GM19328 (cell line): ENCODE data around the gene STK11IP.

ENCODE experiments used
- ATAC-seq: cut with Tn5 transposase; IDR thresholded peaks from one replicate; pipeline ENCODE4 v1.9.1; 2021; ENCODE audit warnings: mild to moderate bottlenecking, moderate library complexity; ENCODE audit not compliant: unreplicated experiment

Gene STK11IP

DNA sequence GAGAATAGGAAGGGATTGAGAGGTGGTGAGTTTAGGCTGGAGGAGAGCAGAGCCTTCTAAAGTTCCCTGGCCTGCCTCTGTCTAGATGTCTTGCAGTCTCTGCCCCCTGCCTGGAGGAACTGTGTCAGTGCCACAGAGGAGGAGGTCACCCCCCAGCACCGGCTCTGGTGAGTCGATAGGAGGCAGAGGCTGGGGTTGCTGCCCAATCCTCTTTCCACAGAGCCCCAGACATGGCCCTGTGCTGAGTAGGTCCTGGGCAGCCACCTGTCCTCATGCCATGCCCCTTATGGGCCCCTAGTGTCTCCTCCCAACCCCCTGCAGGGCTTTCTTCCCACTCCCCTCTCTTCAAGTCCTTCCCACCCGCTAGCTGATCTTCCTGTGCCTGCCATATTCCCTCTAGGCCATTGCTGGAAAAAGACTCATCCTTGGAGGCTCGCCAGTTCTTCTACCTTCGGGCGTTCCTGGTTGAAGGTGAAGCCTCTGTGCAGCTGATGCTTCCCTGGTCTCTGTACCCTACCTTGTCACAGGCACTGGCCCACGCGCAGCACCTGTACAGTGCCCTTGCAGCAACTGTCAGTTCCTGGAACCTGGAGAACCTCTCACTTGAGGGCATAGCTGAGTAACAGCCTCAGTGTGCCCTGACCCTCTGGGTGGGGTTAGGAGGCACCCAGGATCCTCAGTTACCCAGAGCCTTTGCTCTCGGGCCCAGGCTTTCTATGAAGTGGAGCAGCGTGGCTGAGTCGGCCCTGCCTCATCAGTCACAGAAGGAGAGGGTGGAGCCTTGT is 16.6 kb downstream of the STK11IP start:
- no peak for ATAC-seq

DNA sequence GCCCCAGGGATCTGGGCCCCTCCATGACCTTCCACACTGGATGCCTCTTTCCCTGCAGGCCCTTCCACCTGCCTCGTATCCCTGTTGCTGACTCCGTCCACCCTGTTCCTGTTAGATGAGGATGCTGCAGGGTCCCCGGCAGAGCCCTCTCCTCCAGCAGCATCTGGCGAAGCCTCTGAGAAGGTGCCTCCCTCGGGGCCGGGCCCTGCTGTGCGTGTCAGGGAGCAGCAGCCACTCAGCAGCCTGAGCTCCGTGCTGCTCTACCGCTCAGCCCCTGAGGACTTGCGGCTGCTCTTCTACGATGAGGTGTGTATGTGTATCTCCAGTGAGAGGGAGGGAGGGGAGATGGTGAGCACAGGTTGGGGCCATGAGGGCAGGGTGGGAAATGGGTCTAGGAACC is 17.4 kb downstream of the STK11IP start:
- no peak for ATAC-seq

DNA sequence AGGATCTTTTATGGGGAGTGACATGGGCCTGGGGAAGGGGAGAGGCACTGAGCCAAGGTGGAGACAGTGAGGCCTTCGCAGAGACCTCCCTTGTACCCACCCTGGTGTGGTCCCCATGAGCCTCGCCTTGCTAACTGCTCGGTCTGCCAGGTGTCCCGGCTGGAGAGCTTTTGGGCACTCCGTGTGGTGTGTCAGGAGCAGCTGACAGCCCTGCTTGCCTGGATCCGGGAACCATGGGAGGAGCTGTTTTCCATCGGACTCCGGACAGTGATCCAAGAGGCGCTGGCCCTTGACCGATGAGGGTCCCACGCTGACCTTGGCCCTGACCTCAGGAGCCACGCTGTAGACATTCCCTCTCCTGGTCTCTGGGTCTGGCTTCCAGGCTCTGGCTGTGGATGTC is 18.2 kb downstream of the STK11IP start:
- no peak for ATAC-seq

DNA sequence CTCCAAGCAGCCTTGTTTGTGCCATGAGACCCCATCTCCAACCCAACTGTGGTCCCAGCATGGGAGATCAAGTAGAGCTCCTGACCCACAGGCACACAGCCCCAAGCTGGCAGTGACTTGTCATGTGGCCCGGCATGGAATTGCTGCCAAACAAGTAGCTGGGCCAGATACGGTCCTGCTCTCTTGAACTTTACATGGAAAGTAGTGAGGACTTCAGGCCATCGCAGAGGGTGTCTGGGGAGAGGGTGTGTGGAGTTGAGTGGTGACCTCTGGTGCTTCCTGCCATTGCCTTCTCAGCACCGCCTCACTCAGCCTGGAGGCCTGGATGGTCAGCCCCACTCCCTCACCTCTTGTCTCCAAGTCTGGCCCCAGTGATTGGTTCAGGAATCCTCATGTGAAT is 18.9 kb downstream of the STK11IP start:
- no peak for ATAC-seq

DNA sequence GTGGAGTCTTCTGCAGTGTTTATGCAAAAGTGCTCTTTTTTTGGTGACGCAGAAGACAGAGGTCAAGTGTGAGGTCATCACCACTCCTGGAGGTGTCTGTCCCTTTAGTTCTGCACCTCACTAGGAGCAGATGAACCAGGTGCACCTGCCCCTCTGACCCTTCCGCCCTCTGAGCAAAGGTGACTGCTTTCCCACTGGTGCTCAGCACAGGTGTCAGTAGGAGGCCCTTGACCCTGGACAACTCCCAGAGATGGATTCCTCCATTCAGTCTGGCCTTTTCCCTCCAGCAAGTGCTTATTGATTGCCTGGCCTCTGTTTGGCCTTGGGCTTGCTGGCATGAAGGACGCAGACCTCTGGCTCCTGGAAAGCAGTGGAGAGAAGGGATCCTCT is 21.1 kb downstream of the STK11IP start:
- no peak for ATAC-seq

DNA sequence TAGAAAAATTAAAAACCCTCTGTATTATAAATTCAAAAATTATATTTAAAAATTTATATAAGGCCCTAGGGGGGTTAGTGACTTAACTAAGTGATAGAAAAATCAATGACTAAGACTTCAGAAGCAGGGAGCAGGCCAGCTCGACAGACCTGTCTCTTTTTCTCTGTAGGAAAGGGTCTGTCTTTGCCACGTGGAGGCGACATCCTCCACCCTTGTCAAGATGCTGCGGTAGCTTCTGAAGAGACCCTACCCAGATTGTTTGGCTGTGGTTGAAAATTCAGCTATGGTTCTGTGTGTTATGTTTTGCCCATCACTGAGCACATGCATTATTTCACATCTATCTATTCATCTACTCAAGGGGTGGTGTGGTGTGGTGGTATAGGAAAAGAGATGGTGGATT is 21.6 kb downstream of the STK11IP start:
- no peak for ATAC-seq

DNA sequence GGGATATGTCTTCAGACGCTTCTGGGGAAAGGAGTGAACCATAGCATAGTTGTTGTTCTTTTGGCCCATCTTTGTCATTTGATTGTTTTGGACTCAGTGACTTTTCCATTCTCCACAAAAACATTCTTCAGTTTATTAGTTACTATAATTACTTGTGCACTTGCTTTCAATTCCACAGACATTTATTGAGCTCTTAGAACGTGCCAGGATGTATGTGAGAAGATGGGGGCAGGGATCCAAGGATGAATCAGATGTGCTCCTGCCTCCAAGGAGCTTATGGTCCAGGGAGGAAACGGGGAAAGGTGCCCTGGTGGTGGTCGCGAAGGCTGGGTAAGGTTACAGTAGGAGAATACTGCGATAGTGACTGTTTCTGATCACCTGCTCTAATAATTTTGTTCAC is 22.9 kb downstream of the STK11IP start:
- ATAC-seq, result no peak

DNA sequence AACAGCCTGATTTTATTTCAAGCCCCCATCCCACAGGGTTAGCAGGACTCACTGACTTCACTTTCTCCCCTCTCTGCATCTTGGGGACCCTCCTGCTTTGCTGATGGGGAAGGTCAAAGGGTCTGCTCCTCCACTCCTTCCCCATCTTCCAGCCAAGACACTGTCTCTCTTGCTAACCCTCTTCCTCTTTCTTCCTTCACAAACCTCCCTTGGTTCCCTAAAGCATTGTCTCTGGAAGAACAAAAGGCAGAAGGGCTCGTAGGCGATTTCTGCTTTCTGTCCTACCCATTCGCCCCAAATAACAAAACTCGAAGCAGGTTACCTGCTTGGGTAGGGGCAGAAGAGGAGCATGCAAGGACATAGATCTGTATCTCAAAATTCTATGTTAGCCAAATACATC is 24.3 kb downstream of the STK11IP start:
- ATAC-seq, result no peak

DNA sequence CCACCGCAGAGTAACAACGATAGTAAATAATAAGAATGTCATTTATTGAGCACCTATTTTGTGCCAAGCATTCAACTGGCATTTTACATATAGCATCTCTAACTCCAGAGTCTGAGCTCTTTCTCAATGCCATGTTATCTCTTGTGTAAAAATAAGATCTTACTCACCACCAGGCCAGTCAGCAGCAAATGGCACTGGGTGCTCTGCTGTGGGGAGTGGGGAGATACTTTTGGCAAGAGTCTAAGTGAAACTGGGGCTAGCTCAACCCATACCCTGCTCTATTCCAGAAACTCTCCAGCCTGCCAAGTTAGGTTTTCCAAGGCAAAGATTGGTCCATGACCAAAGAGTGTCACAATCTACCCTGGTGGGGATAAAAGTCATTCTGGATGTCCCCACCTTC is 24.8 kb downstream of the STK11IP start:
- ATAC-seq, result no peak

DNA sequence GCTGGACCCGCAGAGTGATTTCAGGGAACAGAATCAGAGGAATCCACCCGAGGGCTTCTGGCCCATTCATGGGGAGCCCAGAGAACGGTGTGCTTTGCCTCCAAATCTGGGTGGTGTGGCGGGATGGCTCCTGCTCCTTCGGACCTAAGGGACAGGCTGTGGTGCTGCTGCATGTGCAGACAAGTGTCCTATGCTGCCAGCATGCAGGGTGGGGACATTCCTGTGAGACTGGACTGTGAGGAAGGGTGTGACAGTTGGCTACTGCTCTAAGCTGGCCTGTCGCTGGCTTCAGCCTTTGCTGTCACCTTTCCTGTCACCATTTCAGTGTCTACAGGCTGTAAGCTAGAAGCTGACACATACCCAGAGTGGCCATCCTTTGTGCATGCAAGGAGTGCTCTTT is 26.9 kb downstream of the STK11IP start:
- ATAC-seq, result no peak

DNA sequence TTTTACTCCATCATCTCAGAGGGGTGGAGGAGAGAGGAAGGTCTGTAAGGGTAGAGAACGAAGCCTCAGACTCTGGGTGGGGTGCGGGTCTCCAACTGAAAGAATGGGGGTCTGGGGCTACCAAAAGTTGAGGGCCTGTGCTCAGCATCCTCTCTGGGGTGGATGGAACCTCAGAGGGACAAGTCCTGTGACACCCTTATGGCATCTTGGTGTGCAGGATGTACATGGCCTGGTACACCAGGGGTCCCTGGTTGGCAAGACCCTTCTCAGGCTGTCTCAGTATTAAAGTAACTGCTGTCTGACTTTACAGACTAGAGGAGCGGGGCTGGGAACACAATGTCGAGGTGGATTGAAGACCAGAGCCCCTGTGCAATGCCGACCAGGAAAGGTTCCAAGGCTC is 27.5 kb downstream of the STK11IP start:
- no peak for ATAC-seq

DNA sequence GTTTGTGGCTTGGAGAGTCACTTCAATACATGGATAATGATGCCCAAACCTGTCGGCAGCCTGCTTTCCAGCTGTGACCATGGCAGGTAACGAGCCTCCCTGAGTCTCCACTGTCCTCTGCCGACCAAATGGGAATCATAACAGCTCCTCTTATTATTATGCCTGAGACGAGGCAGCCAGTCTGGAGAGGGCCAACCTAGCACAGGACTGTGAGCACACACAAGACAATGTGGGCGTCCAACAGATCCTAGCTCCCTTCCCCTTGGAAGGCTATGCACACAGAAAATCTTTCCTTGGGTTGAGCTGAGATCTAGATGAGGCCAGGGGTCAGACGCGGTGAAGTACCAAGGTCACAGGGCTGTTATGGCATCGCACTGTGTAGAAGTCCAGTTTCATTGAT is 28.9 kb downstream of the STK11IP start:
- ATAC-seq, result no peak

DNA sequence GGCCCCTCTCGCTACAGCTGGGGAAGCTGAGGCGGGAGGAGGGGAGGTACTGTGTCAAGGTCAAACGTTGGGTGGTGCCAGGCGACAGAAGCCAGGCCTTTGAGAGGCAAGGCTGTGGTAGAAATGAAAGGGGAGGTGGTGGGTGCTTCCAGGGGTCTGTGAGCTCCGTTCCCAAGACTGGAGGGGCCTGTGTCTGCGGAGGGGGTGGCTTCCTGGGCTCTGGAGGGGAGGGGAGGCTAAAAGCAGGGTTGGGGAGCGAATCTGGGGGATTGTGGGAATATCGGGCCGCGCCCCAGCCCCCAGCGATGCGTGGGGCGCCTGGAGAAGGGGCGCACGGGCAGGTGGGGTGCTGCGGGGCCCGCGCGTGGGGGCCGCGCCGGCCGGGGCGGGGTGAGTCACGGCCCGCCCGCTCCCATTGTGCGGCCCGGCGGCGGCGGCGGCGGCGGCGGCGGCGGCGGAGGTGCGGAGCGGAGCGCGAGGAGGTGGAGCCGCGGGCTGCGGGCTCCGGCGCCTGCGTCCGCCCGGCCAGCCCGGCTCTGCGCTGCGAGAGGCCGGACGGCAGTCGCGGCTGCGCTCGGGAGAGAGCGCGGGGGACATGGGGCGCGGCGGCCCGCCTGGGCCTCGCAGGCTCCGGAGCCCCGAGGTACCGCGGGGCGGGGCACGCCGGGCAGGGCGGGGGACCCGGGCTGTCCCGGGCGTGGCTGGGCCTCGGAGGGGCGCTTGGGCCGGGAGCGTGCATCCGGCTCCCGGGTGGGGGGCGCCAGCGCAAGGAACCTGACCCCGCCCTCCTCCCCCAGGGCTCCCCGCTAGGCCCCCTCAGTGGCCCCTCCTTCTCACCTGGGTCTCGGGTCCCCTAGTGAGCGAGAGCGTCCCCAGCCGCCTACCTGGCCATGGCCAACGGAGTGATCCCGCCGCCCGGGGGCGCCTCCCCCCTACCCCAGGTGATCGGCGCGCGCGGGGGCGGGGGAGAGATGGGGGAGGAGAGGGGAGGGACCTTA is 29.7 kb downstream of the STK11IP start, which contains the start of gene SLC4A3:
SLC4A3 (plus strand) TSS at position 528 of the 998 bp plus-strand sequence; CDS start at position 891, 363 bp downstream.
- ATAC-seq, result no peak

DNA sequence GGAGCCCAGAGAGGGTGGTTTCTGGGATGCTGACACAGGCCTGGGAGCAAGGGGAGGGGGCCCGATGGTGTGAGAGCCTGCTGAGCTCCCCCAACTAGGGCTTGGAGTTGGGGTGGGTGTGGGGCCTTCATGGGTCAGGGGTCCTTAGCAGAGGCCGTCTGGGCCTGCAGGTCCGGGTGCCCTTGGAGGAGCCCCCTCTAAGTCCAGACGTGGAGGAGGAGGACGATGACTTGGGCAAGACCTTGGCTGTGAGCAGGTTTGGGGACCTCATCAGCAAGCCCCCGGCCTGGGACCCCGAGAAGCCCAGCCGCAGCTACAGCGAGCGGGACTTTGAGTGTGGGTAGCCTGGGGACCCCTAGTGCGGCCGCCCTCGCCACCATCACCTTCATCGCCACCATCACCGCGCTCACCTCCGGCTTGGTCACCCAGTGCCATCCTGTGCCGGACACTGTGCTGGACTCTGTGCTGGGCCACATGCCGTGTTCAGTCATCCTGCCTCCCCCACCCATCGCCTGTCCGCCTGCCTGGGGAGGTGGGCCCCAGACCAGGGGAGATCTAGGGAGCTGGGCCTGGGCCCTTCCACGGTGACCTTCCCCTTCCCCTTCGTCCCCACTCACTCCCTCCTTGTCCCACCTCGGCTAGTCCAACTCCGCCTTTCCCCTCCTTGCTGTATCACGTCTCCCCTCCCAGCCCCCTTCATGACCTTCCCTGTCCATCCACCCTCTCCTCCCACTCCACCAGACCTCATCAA is 30.8 kb downstream of the STK11IP start:
- ATAC-seq, result no peak

DNA sequence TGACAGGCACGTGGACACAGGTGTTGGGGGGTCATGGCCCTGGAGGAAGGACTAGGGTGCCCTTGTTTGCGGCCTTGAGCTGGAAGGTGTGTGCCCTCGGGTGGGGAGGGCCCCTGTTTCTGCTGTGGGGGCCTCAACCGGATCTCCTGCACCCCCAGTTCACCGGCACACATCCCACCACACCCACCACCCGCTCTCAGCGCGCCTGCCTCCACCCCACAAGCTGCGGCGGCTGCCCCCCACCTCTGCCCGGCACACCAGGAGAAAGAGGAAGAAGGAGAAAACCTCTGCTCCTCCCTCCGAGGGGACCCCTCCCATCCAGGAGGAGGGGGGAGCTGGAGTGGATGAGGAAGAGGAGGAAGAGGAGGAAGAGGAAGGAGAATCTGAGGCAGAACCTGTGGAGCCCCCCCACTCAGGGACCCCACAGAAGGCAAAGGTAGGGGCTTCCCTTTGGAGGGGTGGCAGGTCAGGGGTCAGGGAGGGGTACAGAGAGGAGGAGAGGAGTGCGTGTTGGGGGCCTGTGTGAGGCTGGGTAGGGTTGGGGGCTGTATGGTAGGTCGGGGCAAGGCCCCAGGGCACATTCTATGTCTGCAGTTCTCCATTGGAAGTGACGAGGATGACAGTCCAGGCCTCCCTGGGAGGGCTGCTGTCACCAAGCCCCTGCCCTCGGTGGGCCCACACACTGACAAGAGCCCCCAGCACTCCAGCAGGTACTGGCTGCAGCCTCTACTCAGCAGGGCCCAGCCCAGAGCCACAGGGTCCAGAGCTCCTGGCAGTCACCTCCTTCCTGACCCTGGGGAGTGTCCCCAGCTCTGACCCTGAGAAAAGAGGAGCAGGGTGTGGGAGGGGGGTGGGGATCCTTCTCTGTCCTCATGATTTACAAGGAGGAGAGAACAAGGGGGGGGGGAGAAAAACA is 31.6 kb downstream of the STK11IP start:
- ATAC-seq, result no peak

DNA sequence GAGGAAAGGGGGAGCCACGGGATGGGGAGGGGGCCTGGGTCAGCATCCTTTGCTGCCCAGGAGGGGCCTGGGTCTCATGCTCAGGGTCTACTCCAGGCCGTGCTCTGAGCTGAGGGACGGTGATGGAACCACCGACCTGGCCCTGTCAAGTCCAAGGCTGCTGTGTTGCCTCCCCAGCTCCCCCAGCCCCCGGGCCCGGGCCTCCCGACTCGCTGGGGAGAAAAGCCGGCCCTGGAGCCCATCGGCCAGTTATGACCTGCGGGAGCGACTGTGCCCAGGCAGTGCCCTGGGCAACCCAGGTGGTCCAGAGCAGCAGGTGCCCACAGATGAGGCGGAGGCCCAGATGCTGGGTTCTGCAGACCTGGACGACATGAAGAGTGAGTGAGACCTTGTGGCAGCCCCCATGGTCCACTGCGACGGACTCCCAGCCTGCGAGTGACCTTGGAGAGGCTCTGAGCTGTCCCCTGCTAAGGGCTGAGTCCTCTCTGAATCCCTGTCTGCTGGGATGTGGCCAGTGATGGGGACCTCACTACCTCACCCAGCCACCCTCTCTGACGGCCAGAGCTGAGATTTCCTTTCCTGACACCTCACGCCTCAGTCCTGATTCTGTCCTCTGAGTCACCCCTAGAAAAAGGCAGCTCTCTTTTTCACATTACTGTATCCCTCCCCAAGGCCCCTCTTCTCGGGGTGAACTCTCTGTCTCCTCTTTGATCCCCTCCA is 32.5 kb downstream of the STK11IP start:
- no peak for ATAC-seq

DNA sequence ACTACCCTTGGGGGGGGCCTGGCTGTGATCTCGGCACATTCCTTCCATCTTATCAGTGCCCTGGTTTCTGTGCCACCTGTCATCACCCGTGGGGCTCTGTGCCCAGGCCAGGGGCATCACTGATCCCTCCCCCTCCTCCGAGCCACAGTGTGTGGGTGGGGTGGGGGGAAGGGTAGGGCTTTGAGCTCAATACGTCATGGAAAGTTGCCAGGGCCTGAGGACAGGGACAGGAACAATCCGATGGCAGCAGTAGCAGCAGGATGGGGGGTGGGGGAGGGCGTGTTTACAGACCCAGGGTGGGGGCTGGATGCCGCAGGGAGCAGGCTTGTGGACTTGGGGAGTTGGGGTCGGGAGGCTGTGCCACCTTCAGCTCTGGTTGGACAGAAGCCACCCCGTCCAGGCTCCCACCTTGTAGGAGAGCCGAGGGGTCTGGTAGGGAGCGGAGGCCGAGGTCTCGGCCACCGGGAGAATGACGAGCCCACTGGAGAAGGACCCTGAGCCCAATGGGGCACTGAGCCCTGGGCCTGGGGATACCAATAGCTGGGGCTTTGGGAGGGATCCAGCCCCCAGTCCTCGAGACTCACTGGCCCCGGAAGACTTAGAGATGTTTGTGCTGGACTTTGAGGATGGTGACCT is 33.2 kb downstream of the STK11IP start:
- ATAC-seq, result no peak

DNA sequence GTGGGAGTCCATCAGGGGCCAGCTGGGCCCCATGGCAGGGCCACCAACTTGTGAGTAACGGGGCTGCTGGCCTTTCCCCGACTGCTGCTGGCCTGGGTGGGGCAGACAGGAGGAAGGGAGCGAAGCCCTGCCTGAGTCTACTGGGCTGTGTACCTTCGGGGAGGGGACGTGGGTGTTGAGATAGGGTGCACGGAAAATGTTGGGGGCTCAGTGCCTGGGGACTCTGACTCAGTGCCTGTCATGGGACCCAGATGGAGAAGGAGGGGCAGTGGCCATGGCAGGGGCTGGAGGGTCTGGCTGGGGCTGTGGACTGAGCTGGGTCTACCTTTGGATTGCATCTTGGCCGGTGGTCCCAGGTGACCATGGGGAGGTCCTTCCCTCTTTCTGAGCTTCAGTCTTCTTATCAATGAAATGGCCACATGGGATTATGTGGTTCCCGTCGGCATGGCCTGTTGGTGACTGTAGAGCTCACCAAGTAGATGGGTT is 33.8 kb downstream of the STK11IP start:
- ATAC-seq, result no peak
